ENCODE data around the gene ZNF280B. TPM values are rescaled to one million over a fixed set of nuclear protein-coding genes. Genes with fewer than 3 reads are reported as not detected.
"Not testable (repeated sequence)": the region's sequence is repeated elsewhere in the genome, so short reads cannot be mapped to it uniquely, and the experiment has no call there.

ZNF280B gene
- total RNA-seq, 2 experiments from 2014 or later = 2.3 to 3.0 TPM

- no peaks in the 10 kb centered on the region for H3K36me3 Mint-ChIP-seq (ENCODE audit: low read depth)
- CTCF ChIA-PET = interaction anchor here (0.9 kb wide), 1 partner anchor 12 kb away, joined by 3 read pairs; no protein-coding TSS in a partner anchor
Measured at GRCh38 chr22:22516992-22517391, 8.4 kb upstream of the ZNF280B start.

GRCh38 chr22:22515890-22516289 lies 7.3 kb upstream of the ZNF280B start:
- no peak for TF ChIP-seq CTCF (IDR thresholded peaks at IDR 0.05)
- Mint-ChIP-seq H3K36me3 (ENCODE audit: low read depth) (no peaks in the 10 kb centered on the region), H3K4me1 (ENCODE audit: low read depth) (no peaks in the 10 kb centered on the region), H3K27ac (no peak overlapping the region), H3K27me3 (peaks cover 26% of the 10 kb centered on the region), H3K4me3 (no peak overlapping the region), H3K9me3 (no peaks in the 10 kb centered on the region)
- intact Hi-C loops (cut with micrococcal nuclease) = no loop called here
- ChIA-PET CTCF (interaction anchor here (0.9 kb wide), 1 partner anchor 11 kb away, joined by 3 read pairs; no protein-coding TSS in a partner anchor), POLR2A (interaction anchor here (1.0 kb wide), 1 partner anchor 9 kb away, joined by 3 read pairs; no protein-coding TSS in a partner anchor)
- DNase-seq (no peak), ATAC-seq (no peak)

More at GRCh38 chr22:22516992-22517391, 8.4 kb upstream of the ZNF280B start:
- POLR2A ChIA-PET = no interaction called here
- H3K4me1 Mint-ChIP-seq (ENCODE audit: low read depth) = no peaks in the 10 kb centered on the region
- TF ChIP-seq CTCF (IDR thresholded peaks at IDR 0.05) = no peak
- intact Hi-C loops (cut with micrococcal nuclease) = no loop called here
- no peak overlapping the region for H3K4me3 Mint-ChIP-seq
- no peak overlapping the region for H3K27ac Mint-ChIP-seq
- no peak for DNase-seq
- no peak for ATAC-seq
- peaks cover 26% of the 10 kb centered on the region for H3K27me3 Mint-ChIP-seq
- H3K9me3 Mint-ChIP-seq = no peaks in the 10 kb centered on the region

GRCh38 chr22:22514431-22514830 lies 5.9 kb upstream of the ZNF280B start:
- intact Hi-C loops (cut with micrococcal nuclease); H3K9me3 Mint-ChIP-seq; H3K4me3 Mint-ChIP-seq; H3K36me3 Mint-ChIP-seq (ENCODE audit: low read depth); DNase-seq; H3K27ac Mint-ChIP-seq; H3K4me1 Mint-ChIP-seq (ENCODE audit: low read depth); ATAC-seq; POLR2A ChIA-PET: not testable (repeated sequence)
- peaks cover 23% of the 10 kb centered on the region for H3K27me3 Mint-ChIP-seq
- CTCF ChIA-PET = interaction anchor here (1.0 kb wide), 1 partner anchor 10 kb away, joined by 3 read pairs; no protein-coding TSS in a partner anchor

GRCh38 chr22:22513619-22514018 lies 5.1 kb upstream of the ZNF280B start:
- intact Hi-C loops (cut with micrococcal nuclease) = no loop called here
- ChIA-PET CTCF (no interaction called here), POLR2A (no interaction called here)
- Mint-ChIP-seq H3K4me3 (no peak overlapping the region), H3K9me3 (peaks cover 13% of the 10 kb centered on the region), H3K27ac (no peak overlapping the region), H3K36me3 (ENCODE audit: low read depth) (peaks cover 3% of the 10 kb centered on the region), H3K27me3 (peaks cover 23% of the 10 kb centered on the region), H3K4me1 (ENCODE audit: low read depth) (no peaks in the 10 kb centered on the region)
- ATAC-seq (no peak), DNase-seq (no peak)
- TF ChIP-seq CTCF (IDR thresholded peaks at IDR 0.05) = no peak

GRCh38 chr22:22512951-22513350 lies 4.4 kb upstream of the ZNF280B start:
- H3K36me3 Mint-ChIP-seq (ENCODE audit: low read depth) = peaks cover 4% of the 10 kb centered on the region
- no peak overlapping the region for H3K27ac Mint-ChIP-seq
- POLR2A ChIA-PET = no interaction called here
- H3K27me3 Mint-ChIP-seq = peaks cover 23% of the 10 kb centered on the region
- no peak for TF ChIP-seq CTCF (IDR thresholded peaks at IDR 0.05)
- no peak for DNase-seq
- ATAC-seq = no peak
- peaks cover under 1% of the 10 kb centered on the region for H3K4me1 Mint-ChIP-seq (ENCODE audit: low read depth)
- CTCF ChIA-PET = interaction anchor here (1.1 kb wide), 1 partner anchor 38 kb away, joined by 3 read pairs; no protein-coding TSS in a partner anchor
- peaks cover 13% of the 10 kb centered on the region for H3K9me3 Mint-ChIP-seq
- intact Hi-C loops (cut with micrococcal nuclease) = no loop called here
- no peak overlapping the region for H3K4me3 Mint-ChIP-seq

- ATAC-seq; DNase-seq; H3K4me3 Mint-ChIP-seq; intact Hi-C loops (cut with micrococcal nuclease); H3K27ac Mint-ChIP-seq: not testable (repeated sequence)
- Mint-ChIP-seq H3K4me1 (ENCODE audit: low read depth) (peaks cover 13% of the 10 kb centered on the region), H3K9me3 (peaks cover 13% of the 10 kb centered on the region), H3K36me3 (ENCODE audit: low read depth) (peaks cover 20% of the 10 kb centered on the region), H3K27me3 (peaks cover 15% of the 10 kb centered on the region)
- POLR2A ChIA-PET = interaction anchor here (0.9 kb wide), 1 partner anchor 9 kb away, joined by 4 read pairs; the partner anchor contains the start of gene ZNF280A
- CTCF ChIA-PET = interaction anchor here (1.8 kb wide), 1 partner anchor 47 kb away, joined by 4 read pairs; no protein-coding TSS in a partner anchor
Measured at GRCh38 chr22:22510833-22511232, 2.3 kb upstream of the ZNF280B start.

GRCh38 chr22:22509912-22510311 lies 1.4 kb upstream of the ZNF280B start:
- H3K27ac Mint-ChIP-seq; H3K4me3 Mint-ChIP-seq; intact Hi-C loops (cut with micrococcal nuclease); DNase-seq; POLR2A ChIA-PET; H3K27me3 Mint-ChIP-seq; ATAC-seq: not testable (repeated sequence)
- H3K9me3 Mint-ChIP-seq = peaks cover 13% of the 10 kb centered on the region
- peaks cover 24% of the 10 kb centered on the region for H3K36me3 Mint-ChIP-seq (ENCODE audit: low read depth)
- peaks cover 13% of the 10 kb centered on the region for H3K4me1 Mint-ChIP-seq (ENCODE audit: low read depth)
- CTCF ChIA-PET = interaction anchor here (1.0 to 2.1 kb wide), 7 partner anchors 11 to 167 kb away, joined by 3 to 16 read pairs (median 6); no protein-coding TSS in a partner anchor

All from activated CD8-positive, alpha-beta T cell treated with anti-CD3 and anti-CD28 coated beads for 36 hours (primary cell).